Measurements from ENCODE around the gene PLB1.

Gene PLB1

GRCh38 chr2:28506112-28506910 is 10.5 kb downstream of the PLB1 start:
- no peak for DNase-seq (ENCODE audit: low spot score)

DNA sequence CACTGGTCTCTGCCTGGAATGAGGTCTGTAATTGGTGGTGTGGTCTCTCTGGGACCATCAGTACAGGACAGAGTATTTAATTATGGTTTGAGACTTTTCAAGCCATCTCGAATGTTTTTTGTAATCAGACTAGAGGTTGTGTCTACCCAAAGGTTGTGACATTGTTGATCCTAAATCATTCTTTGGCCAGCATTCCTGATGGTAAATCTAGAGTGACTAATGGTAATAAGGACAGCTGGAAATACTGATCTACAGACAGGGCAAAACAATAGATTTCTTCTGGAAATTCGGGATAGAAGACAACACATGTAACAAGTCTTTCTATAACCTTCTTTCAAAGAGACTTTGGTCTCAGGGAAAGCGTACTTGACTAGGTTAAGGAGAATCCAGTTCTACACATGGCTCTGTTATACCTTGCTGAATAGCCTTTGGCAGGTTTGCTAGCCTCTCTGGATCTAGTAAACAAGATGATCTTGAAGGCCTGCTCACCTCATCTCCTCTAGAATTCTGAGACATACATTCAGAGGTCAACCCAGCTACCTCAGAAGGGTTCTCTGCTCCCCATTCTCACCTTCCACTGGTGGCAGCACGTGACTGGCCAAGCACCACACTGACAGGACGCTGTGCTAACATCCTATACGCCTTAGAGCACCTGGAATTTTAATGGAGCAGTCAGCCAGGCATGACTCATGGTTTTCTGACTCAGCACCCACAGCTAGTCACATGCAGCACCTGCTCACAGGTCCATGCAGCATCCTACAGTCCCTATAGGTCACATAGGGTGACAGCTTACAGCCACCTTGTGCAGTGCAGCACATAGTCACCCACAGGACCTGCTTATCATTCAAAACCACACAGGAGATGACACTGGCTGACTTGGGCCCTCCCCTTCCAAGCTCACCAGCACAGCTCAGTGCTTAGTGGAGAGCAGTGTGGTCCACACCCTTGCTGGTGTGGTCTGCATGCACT is 12.2 kb downstream of the PLB1 start:
- peak; percentile 44 for DNase-seq (ENCODE audit: low spot score)

- no peak for DNase-seq (ENCODE audit: low spot score)
Measured at GRCh38 chr2:28509361-28509760, 13.5 kb downstream of the PLB1 start.

DNA sequence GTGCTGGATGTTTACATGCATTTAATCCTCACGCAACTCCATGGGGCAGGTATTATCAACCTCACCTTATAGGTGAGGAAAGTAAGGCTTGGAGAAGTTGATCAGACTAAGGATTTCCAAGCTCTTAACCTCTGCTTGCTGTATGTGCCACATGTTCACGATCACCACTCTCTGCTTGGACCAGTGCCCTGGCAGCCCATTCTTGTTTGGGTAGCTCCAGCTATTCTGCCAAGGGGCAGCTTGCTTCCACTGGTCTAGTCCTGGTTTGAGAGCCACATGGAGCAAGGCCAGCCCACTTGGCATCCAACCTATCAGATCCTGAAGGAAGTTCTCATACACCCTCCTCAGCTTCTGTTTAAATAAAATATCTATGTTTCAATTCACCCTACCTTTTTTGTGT is 14.3 kb downstream of the PLB1 start:
- DNase-seq (ENCODE audit: low spot score): no peak

GRCh38 chr2:28511871-28512606 is 16.2 kb downstream of the PLB1 start:
- no peak for DNase-seq (ENCODE audit: low spot score)

GRCh38 chr2:28512607-28512965 is 16.7 kb downstream of the PLB1 start:
- DNase-seq (ENCODE audit: low spot score): no peak

DNA sequence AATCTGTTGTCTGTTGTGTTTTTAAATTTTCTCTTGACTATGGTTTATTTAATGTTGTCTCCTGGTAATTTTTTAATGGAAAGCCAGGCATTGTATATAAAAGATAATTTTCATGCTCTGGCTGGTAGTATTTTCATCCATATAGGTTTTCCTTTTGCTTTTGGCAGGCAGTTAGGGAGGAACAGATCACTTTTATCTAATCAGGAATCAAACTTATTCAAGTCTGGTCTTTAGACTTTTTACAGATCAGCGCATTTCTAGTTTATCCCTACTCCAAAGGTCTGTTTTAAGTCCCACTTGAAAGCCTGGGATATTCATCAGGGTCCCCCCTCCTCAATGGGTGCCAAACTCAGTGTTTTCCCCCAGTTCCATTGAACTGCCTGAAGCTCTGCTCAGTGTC is 17.2 kb downstream of the PLB1 start:
- no peak for DNase-seq (ENCODE audit: low spot score)

- DNase-seq (ENCODE audit: low spot score): no peak
Measured at GRCh38 chr2:28515176-28515751, 19.4 kb downstream of the PLB1 start.

- DNase-seq (ENCODE audit: low spot score): no peak
Measured at GRCh38 chr2:28516430-28516829, 20.6 kb downstream of the PLB1 start.

GRCh38 chr2:28516950-28517349 is 21.1 kb downstream of the PLB1 start:
- DNase-seq (ENCODE audit: low spot score): no peak

DNA sequence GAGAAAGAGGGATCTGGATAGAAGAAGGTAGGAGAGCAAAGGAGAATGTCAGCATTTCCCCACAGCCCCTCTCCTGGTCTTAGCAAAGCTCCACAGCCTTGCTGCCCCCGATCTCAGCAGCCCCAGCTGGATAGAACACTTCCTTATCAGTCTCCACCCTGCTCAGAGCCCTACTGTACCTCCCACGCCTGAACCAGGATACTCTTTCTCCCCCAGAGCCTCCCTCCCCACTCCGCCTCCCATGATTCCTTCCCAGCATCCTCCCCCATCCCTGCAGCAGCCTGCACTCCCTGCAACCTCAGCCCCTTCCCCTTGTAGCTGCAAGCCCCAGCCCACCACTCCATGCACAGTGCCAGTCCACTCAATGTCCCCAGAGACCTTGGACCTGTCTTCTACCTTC is 25.8 kb downstream of the PLB1 start:
- no peak for DNase-seq (ENCODE audit: low spot score)

GRCh38 chr2:28522481-28522880 is 26.6 kb downstream of the PLB1 start:
- DNase-seq (ENCODE audit: low spot score): no peak

GRCh38 chr2:28523902-28524301 is 28.0 kb downstream of the PLB1 start:
- no peak for DNase-seq (ENCODE audit: low spot score)

- no peak for DNase-seq (ENCODE audit: low spot score)
Measured at GRCh38 chr2:28525481-28525880, 29.6 kb downstream of the PLB1 start.

DNA sequence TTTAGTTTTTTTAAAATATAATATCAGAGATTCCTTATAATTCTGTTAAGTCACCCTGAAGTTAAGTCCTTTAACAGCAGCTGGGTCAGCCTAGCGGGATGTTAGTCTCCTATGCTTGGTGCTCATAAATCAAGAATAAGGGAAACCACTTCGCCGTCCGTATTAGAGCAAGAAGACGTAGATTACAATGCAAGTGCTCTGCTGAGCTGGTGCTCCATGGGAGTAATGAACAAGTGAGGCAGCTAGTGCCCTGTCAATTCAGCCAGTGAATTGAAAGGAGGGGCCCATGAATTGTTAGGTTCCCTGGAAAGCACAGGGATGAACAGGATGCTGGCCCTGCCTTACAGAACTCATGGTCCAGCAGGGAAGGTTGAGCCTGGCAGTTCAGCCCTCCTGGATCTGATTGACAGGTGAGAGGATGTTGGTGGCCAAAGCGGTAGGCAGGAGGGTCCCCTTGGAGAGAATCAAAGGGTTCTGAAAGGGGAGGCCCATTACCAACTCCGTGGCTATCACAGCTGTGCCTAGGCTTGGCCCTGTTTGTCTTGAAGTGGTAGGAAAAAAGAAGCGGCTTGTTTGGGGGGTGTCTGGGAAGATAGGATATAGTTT is 30.8 kb downstream of the PLB1 start:
- no peak for DNase-seq (ENCODE audit: low spot score)

DNA sequence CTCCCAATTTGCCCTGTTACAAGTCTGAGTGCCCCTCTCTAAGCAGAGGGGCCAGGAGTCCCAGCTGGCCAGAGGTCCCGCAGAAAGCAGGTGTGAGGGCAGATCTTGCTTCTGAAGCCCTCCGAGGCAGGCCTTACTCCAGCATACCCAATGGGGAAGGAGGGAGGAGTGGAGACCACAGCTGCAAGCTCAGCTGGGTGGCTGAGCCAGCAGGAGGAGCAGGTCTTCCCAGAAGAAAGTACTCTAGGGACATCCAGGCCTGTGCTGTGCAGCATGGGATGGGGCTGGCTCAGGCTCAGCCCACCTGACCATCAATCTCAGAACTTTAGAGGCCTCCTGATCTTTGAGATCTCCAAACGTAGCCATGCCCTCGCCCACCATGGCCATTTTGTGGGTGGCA is 31.3 kb downstream of the PLB1 start:
- no peak for DNase-seq (ENCODE audit: low spot score)

GRCh38 chr2:28528206-28528605 is 32.3 kb downstream of the PLB1 start:
- no peak for DNase-seq (ENCODE audit: low spot score)

GRCh38 chr2:28530782-28531181 is 34.9 kb downstream of the PLB1 start:
- no peak for DNase-seq (ENCODE audit: low spot score)

DNA sequence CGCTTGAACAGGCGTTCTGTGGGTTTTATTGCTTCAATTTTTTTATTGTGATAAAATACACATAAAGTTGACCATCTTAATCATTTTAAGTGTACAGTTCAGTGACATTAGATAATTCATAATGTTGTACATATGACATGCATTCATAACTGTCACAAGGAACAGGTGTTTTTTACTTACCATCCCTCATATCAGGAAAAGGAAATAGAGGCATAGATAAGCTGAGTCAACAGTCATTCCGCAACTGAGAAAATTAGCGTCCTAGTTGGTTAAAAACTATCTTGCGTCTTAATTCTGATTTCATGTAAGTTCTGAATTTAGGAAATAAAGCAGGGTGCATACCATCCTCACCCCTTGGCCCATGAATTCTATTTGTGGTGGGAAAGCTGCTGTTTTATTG is 36.5 kb downstream of the PLB1 start:
- DNase-seq (ENCODE audit: low spot score): no peak

DNA sequence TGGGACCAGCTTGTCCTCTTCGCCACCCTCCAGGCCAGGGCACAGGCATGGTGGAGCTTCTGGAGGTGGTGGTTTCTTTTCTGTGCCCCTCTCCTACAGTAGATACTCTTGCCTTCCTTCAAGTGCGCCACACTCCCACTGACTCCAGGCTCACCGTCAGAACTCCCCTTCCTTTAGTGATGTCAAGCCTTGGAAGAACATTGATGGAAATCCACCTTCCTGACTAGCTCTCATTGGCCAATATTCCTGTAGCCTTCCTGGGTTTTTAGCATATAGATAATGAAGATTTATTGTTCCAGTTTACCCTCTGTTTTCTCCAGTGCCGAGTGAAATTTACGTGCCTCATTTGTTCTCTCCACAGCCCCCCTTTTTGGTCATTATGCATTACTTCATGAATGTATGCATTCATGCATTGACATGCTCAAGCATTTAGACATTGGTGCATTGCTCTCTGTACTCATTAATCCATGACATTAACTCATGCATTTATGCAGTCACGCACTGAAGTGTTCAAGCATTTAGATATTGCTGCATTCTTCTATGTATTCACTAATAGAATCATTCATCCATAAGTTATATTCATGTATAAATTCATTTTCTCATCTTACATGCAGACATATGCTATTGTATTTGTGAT is 37.3 kb downstream of the PLB1 start:
- no peak for DNase-seq (ENCODE audit: low spot score)

GRCh38 chr2:28534817-28535216 is 39.0 kb downstream of the PLB1 start:
- DNase-seq (ENCODE audit: low spot score): no peak

All from CD4-positive, alpha-beta T cell treated with Interleukin-2 at 100 ng/mL for 4 hours (primary cell).